HEK293 (cell line): Measurements from ENCODE around the gene HERC4.

Experiments used
- CTCF ChIP-seq: fragments of 450-650 bp; formaldehyde crosslinking; IDR thresholded peaks from 2 replicates; pipeline ENCODE4 v1.5.1; 2016; ENCODE audit warnings: missing biosample characterization, missing genetic modification characterization
- GLIS2 ChIP-seq: fragments of 450-650 bp; formaldehyde crosslinking; IDR thresholded peaks from 2 replicates; pipeline ENCODE4 v1.5.1; 2016; ENCODE audit warnings: missing biosample characterization, missing genetic modification characterization
- HIC1 ChIP-seq: fragments of 450-650 bp; formaldehyde crosslinking; IDR thresholded peaks from 2 replicates; pipeline ENCODE4 v1.5.1; 2016; ENCODE audit warnings: missing biosample characterization, missing genetic modification characterization
- PATZ1 ChIP-seq: fragments of 450-650 bp; formaldehyde crosslinking; IDR thresholded peaks from 2 replicates; pipeline ENCODE4 v1.5.1; 2016; ENCODE audit warnings: missing biosample characterization, missing genetic modification characterization
- PRDM1 ChIP-seq: fragments of 450-650 bp; formaldehyde crosslinking; IDR thresholded peaks from 2 replicates; pipeline ENCODE4; 2016; ENCODE audit warnings: missing biosample characterization, missing genetic modification characterization
- SP2 ChIP-seq: fragments of 450-650 bp; formaldehyde crosslinking; IDR thresholded peaks from 2 replicates; pipeline ENCODE4 v1.5.1; 2016; ENCODE audit warnings: missing biosample characterization, missing genetic modification characterization
- ZIC2 ChIP-seq: fragments of 450-650 bp; formaldehyde crosslinking; IDR thresholded peaks from 2 replicates; pipeline ENCODE4 v1.5.1; 2016; ENCODE audit warnings: missing biosample characterization, missing genetic modification characterization
- ZNF292 ChIP-seq: fragments of 450-650 bp; formaldehyde crosslinking; IDR thresholded peaks from 2 replicates; pipeline ENCODE4 v1.5.1; 2016; ENCODE audit warnings: low read depth, missing biosample characterization, missing genetic modification characterization, borderline replicate concordance
- ZNF350 ChIP-seq: fragments of 450-650 bp; formaldehyde crosslinking; IDR thresholded peaks from 2 replicates; pipeline ENCODE4 v1.5.0; 2017; ENCODE audit warnings: missing biosample characterization, mild to moderate bottlenecking, missing genetic modification characterization
- ZNF354C ChIP-seq: fragments of 450-650 bp; formaldehyde crosslinking; IDR thresholded peaks from 2 replicates; pipeline ENCODE4 v1.5.1; 2016; ENCODE audit warnings: missing biosample characterization, missing genetic modification characterization, low read depth, borderline replicate concordance
- ZNF449 ChIP-seq: fragments of 450-650 bp; formaldehyde crosslinking; IDR thresholded peaks from 2 replicates; pipeline ENCODE4 v1.5.1; 2017; ENCODE audit warnings: missing biosample characterization, mild to moderate bottlenecking, missing genetic modification characterization, moderate library complexity
- ZNF501 ChIP-seq: fragments of 450-650 bp; formaldehyde crosslinking; IDR thresholded peaks from 2 replicates; pipeline ENCODE4 v1.5.1; 2016; ENCODE audit warnings: missing biosample characterization, missing genetic modification characterization
- ZNF561 ChIP-seq: fragments of 450-650 bp; IDR thresholded peaks from 2 replicates; pipeline ENCODE4 v1.5.1; 2018; ENCODE audit warnings: missing biosample characterization, missing genetic modification characterization, borderline replicate concordance
- ZNF626 ChIP-seq: fragments of 450-650 bp; sonication (Bioruptor Pico); formaldehyde crosslinking; IDR thresholded peaks from 2 replicates; pipeline ENCODE4 v1.5.1; 2018; ENCODE audit warnings: missing biosample characterization, missing genetic modification characterization, inconsistent platforms

GRCh38 chr10:68095153-68095552 lies 20.1 kb upstream of the HERC4 start:
- no peak for TF ChIP-seq ZNF501 (tag by site-specific recombination)
- no peak for TF ChIP-seq ZNF449
- TF ChIP-seq ZNF292 = no peak
- no peak for TF ChIP-seq CTCF (tag by site-specific recombination)
- TF ChIP-seq ZNF561 (tag by site-specific recombination) = no peak
- no peak for TF ChIP-seq SP2
- no peak for TF ChIP-seq PATZ1 (tag by site-specific recombination)
- no peak for TF ChIP-seq PRDM1 (tag by site-specific recombination)
- TF ChIP-seq HIC1 (tag by site-specific recombination) = no peak
- no peak for TF ChIP-seq ZNF350 (tag by site-specific recombination)
- TF ChIP-seq ZNF626 = no peak
- no peak for TF ChIP-seq ZNF354C (tag by site-specific recombination)
- no peak for TF ChIP-seq GLIS2
- TF ChIP-seq ZIC2 (tag by site-specific recombination) = no peak
